B cell (primary cell): ENCODE data around the gene NPTN.

Experiments used
- EZH2 ChIP-seq: IDR thresholded peaks from 2 replicates; pipeline ENCODE4 v1.6.1; 2012; ENCODE audit warnings: borderline replicate concordance, low read depth, mild to moderate bottlenecking, moderate library complexity, low read length; ENCODE audit not compliant: insufficient read depth, poor library complexity, severe bottlenecking
- TF ChIP-seq, protein P1 (sequence below): fragments of 200-600 bp; IDR thresholded peaks from one replicate; pipeline ENCODE4 v1.8.0; 2022; ENCODE audit warnings: antibody characterized with exemption, mild to moderate bottlenecking

DNA sequence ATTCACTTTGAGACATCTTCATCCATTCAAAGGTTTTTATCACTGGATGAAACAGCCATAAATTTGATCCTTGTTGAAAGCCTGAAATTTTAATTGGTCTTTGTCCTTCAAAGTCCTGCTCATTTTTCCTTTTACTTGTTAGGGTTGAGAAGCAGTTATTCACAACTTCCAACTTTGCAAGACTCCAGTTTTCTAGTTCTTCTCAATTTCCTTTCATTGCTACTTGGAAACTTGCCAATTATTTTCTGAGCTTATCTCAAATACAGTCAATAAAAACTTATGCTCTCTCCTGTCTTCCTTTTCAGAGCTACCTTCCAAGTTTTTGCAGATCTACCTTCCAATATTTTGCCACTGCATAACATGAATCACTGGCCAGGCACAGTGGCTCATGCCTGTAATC lies 27.3 kb upstream of the NPTN start:
- TF ChIP-seq, protein P1, sequence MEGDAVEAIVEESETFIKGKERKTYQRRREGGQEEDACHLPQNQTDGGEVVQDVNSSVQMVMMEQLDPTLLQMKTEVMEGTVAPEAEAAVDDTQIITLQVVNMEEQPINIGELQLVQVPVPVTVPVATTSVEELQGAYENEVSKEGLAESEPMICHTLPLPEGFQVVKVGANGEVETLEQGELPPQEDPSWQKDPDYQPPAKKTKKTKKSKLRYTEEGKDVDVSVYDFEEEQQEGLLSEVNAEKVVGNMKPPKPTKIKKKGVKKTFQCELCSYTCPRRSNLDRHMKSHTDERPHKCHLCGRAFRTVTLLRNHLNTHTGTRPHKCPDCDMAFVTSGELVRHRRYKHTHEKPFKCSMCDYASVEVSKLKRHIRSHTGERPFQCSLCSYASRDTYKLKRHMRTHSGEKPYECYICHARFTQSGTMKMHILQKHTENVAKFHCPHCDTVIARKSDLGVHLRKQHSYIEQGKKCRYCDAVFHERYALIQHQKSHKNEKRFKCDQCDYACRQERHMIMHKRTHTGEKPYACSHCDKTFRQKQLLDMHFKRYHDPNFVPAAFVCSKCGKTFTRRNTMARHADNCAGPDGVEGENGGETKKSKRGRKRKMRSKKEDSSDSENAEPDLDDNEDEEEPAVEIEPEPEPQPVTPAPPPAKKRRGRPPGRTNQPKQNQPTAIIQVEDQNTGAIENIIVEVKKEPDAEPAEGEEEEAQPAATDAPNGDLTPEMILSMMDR = no peak
- TF ChIP-seq EZH2 = no peak
